Measurements from ENCODE around the gene LHPP.

Gene LHPP

DNA sequence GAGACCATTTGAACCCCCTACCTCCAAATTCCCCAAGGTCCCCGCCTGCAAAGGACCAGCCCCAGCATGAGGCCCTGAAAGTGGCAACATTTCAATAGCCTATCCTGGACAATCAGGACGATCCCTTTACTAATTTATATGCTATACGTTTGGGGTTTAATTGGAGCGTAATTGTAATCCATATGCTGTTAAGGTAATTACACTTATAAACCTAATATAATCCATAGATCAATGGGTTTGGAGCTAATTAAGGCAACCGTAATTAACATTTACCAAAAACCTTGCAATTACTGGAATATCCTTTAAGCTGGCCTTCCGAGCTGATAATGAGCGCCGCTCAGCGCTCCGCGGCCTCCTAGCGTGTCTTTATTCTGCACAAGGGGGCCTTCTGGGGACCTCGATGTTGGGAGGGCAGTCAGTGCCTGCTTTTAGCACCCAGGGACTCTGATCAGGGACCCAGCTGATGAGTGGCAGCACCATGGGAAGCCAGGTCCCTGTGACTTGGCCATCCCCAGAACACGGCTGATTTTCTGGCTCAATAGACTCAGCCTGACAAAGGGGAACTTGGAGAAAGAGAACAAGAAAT is 91.2 kb downstream of the LHPP start:
- FAIRE-seq: no peak

DNA sequence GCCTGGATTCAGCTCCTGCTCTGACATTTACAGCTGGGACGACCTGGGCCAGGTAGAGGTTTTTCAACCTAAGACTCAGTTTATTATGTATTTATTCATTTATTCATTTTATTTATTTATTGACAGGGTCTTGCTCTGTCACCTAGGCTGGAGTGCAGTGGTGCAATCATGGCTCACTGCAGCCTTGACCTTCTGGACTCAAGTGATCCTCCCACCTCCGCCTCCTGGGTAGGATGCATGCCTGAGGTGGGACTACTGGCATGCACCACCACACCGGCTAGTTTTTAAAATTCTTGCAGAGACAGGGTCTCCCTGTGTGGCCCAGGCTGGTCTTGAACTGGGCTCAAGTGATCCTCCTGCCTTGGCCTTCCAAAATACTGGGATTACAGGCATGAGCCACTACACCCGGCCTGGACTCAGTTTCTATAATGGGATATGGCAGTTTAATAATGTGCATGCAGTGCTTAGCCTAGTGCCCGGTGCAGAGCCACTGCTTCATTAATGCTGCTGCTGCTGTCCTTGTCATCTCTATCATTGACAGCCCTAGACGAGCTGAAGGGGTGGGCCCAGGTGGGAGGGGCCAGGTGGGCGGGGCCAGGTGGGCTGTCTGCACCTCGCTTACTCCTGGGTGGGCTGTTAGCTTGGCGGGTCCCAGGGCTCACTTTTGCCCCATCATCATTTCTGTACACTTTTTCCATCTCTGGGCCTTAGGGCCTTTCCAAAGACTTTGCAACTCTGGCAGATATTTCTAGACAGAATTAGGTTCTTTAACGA is 92.6 kb downstream of the LHPP start:
- FAIRE-seq (no peak), DNase-seq (ENCODE audit: low spot score) (no peak)

More for the DNA sequence above, 91.2 kb downstream of the LHPP start:
- no peak for DNase-seq (ENCODE audit: low spot score)

DNA sequence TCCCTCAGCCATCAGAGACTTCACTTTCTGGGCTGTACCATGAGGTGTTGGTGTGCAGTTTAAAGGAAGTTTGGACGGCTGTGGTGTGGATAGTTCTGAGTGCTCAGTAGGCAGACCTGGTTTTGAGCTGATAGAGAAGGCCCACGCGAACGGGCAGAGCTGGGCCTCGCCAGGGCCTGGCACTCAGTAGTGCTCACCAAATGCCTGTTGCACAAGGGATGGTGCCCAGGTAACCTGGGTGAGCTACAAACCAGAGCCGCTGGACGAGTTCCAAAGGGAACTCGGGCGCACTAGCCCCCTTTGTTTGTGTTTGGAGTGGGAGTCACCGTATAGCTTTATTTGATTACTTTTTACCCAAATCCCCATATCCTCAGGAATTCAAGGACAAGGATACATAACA is 95.5 kb downstream of the LHPP start:
- no peak for DNase-seq (ENCODE audit: low spot score)
- no peak for FAIRE-seq

DNA sequence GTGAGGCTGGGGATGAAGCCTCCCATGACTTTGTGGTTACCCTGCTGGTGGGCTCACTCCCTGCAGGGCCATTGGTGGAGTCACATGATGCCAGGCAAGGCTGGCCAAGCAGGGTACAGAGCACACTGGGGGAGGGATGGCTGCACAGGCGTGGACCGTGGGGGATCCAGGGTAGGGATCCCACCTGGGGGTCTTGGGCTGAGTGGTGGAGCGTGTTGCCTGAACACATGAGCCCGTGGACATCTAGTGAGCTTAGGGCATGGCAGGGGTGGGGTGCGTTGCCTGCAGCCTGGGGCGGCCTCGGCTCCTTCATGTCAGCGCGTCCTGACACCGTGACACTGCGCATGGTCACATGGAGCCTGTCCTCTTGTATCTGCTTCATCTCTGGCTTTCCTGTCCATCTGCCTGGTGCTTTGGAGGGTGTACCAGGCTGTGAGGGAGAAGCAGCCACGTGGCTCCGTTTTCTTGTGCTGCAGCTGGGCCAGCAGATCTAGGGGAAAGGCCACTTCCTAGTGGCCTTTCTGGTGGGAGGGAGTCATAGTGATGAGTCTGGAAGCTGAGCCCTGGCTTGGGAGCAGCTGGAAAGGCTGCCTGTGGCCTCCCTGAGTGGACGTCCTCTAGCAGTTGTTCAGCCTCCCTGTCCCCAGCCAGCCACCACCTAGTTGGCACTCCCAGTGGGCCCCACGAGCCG is 96.2 kb downstream of the LHPP start:
- DNase-seq (ENCODE audit: low spot score) (no peak), FAIRE-seq (peak; percentile 40)

DNA sequence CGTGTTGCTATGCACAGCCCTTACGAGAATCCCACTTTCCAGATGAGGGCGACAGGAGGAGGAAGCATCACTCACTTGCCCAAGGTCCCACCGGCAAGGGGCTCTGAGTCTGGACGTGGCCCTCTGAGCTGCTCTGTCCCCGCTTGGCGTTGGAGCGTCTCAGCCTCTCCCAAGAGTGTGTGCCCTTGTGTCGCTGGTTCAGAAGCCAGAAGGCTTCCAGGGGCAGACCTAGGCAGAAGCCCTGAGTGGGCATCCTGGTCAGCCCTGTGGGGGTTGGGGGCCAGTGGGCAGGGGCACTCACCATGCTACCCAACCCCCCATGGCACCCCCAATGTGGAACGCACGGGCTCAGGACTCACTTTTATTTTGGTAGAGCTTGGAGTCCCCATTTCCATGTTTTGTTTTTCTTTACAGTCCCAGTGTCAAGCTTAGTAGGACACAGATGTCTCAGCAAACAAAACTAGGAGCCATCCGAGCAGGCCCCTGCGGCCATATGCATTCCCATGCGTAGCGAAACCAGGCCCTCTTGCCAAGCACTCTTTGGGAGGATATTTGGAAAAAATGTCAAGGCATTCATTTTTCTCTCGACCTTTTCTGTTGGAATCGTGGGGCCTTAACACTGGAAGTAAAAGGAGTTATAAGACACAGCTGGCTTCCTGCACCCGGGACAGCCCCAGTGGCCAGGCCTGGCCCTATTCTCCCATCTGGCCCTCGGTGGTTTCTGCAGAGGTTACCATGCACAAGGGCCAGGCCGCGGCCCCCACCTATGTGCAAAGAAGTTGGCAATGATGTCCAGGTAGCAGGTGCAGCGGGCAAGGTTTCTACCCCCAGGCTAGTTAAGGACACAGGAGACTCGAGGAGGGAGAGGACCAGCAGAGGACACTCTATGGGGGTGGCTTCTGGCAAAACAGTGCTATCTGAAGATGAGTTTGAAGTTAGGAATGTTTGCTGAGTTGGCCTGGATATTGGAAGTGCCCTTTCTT is 97.0 kb downstream of the LHPP start:
- FAIRE-seq (no peak), DNase-seq (ENCODE audit: low spot score) (no peak)

DNA sequence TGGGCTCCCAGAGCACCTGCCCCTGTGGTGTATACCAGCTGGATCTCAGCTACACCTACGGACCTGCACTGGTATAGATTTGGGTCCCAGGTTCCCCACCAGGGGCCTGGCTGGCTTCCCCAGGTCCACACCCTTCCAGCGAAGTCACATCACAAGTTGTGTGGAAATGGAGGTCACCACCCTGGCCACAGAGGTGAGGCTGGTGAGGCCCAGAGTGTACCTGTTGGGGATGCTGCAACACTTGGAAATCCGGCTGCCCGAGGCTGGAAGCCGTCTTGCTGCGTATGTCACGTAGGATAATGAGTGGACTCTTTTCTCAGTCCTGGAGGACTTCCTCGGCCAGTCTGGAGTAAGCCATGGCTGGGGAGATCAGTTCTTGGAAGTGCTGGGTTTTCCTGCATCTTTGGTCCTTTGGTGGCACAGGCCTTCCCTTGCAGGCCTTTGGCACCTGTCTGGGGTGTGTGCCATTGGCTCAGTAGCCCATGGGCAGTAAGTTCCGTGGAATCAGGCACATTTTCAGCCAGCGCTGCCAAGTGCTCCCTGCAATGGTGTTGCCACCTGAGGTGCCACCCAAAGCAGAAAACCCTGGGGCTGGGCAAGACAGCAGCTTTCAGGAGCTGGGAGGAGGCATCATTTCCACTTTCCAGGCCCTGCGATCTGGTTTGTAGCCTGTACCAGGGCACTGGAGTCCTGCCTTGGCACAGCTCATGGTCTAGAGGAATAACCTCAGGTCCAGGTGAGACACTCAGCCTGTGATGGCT is 97.9 kb downstream of the LHPP start:
- FAIRE-seq: no peak
- no peak for DNase-seq (ENCODE audit: low spot score)

DNA sequence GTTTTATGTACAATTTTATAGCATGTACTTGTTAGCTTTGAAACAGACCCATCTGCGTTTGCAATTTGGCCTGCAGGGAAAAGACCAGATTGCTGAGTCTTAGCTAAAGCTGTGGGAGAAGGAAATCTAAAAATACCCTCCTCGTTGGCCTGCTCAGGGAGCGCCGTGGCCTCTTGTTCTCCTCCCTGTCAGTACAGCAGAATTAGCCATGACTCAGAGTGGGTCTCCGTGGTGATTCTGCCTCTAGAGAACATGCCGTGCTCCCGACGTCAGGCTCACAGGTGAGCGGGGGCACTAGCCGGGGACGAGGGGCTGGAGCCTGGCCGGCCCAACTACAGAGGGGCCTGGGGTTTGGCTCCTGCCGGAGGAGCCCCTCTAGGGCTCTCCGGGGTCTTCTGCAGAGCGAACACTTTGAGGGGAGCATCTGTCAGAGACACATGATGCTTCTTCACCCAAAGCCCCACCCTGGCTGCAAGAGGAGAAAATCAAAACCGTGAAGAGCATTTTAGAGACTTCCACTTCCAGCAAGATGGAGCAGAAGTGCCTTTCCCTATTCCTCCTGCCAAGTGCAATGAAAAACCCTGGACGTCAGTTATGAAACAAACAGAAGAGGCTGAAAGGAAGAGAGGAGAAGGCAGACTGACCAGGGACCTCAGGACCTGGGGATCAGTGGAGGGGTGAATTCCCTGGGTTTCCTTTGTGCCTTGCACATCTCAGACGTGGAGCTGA is 98.9 kb downstream of the LHPP start:
- FAIRE-seq (no peak), DNase-seq (ENCODE audit: low spot score) (no peak)

DNA sequence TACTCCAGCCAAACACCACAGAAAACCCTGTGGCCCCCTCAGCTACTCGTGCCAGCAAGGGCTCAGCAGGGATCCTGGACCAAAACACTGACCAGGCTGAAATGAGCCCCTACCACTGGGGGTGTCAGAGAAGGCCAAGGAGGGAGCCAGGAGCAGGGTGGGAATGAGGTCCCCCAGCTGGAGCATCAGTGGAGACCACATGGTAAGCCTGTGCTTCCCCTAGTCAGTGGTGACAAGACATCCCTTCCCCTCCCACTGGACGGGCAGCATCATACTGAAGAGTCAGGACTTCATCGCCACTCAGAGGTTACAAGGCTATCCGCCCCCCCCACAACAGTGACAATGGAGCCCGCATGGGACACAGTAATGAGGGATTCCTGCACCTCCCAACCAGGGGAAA is 99.6 kb downstream of the LHPP start:
- FAIRE-seq: no peak

DNA sequence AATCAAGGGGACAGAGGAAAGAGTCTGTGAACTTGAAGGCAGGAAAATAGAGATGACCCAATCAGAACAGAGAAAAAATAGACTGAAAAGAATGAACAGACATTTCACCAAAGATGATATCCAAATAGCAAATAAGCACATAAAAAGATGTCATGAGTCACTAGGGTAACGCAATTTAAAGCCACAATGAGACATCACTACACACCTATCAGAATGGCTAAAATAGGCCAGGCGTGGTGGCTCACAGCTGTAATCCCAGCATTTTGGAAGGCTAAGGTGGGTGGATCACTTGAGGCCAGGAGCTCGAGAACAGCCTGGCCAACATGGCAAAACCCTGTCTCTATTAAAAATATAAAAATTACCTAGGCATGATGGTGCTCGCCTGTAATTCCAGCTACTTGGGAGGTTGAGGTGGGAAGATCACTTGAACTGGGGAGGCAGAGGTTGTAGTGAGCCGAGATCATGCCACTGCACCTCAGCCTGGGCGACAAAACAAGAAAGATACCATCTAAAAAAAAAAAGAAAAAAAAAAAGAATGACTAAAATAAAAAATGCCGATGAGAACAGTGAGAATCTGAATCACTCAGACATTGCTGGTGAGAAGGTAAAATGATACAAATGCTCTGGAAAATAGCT is 100.9 kb downstream of the LHPP start:
- FAIRE-seq (no peak), DNase-seq (ENCODE audit: low spot score) (no peak)

More for the DNA sequence above, 99.6 kb downstream of the LHPP start:
- no peak for DNase-seq (ENCODE audit: low spot score)

DNA sequence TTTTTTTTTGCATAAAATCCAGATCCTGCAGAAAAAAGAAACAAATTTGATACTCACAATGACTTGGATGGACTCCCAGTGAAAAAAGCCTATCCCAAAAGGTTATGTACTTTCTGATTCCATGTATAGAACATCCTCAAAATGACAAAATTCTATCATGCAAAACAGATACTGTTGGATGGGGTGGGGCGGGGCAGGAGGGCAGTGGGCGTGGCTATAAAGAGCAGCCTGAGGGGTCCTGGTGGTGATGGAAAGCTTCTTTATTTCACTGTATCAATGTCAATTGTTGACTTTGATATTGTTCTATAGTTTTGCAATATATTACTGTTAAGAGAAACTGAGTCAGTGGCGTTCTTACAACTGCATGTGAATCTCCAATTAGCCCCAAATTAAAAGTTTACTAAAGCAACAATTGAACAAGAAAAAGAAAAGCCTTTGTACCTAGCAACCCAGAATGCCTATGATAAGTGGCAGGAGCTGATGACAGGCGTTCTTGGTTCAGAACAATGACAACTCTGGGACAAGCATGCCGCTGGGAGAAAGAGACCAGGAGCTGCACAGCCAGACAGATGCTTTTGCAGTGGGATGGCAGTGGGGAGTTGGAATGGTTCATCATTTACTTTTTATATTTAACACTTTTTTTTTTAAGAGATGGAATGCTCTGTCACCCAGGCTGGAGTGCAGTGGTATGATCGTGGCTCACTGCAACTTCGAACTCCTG is 101.9 kb downstream of the LHPP start:
- DNase-seq (ENCODE audit: low spot score): no peak
- no peak for FAIRE-seq

DNA sequence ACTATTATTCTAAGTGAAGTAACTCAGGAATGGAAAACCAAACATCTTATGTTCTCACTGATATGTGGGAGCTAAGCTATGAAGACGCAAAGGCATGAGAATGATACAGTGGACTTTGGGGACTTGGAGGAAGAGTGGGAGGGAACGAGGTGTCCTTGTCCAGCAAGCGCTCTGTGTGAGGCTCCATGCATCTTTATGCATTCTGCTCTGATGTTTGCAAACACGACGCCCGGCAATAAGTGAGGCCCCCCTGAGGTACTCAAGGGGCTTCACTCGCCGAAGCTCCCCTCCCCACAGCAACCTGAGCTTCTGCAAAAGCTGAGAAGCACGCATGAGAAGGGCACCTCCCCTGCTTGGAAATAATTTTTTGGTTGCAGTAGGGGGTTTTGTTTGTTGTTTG is 103.3 kb downstream of the LHPP start:
- FAIRE-seq: no peak

DNA sequence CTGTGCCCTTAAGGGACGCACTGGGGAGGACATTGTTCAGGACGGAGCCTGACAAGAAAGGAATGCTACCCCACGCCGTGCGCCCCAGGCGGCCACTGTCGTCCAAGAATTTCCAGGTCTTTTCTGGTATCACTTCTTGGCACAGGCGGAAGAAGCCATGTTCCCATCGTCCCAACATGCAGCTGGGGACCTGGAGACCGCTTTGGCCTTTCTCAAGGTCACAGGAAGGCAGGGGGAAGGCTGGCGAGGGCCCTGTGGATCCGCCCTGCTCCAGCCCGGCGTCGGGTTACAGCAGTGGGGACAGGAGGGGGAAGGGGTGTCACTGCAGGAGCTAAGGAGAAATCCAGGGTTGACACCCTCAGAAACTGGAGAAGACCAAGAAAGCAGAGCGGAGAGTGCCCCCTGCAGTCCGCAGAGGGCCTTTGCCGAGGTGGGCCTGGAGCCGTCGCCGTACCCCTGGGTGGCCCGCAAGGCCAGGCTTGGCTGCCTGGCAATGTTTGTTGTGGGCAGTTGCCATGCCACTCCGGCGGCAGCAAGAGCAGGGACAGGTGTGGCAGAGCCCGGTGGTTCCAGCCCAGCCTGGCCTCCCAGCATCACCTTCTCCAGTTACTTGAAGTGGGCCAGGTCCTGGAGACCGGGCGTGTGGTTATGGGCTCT is 104.1 kb downstream of the LHPP start:
- DNase-seq (ENCODE audit: low spot score): no peak
- no peak for FAIRE-seq

More for the DNA sequence above, 103.3 kb downstream of the LHPP start:
- no peak for DNase-seq (ENCODE audit: low spot score)

DNA sequence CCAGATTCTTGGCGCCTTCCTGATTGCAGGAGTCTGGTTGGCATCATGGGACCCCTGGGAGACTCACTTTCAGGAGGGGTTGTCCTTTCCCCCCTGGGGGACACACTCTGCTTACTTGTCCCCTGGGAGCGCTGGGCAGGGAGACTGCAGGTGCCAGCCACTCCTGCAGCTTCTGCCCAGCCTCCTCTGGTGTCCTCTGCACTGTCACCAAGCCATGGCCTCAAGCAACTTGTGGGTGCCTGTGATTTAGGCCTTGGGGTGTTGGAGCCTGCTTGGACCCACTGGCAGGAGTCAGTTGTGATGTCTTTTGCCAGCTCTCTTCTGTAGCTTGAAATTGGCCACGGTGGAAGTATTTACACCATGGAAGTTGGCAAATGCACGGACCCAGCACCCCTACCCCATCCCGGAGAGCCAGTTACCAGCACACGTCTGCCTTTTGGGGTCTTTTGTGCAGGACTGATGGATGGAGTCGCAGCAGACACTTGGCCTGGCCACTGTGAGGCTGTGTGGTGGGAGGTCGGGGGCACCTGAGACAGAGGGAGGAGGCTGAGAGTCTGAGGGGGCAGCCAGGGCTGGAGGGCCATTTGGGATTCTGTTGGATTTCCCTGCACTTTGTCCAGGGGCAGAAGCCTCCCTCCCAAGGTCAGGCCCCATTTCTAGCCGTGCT is 104.7 kb downstream of the LHPP start:
- no peak for FAIRE-seq

DNA sequence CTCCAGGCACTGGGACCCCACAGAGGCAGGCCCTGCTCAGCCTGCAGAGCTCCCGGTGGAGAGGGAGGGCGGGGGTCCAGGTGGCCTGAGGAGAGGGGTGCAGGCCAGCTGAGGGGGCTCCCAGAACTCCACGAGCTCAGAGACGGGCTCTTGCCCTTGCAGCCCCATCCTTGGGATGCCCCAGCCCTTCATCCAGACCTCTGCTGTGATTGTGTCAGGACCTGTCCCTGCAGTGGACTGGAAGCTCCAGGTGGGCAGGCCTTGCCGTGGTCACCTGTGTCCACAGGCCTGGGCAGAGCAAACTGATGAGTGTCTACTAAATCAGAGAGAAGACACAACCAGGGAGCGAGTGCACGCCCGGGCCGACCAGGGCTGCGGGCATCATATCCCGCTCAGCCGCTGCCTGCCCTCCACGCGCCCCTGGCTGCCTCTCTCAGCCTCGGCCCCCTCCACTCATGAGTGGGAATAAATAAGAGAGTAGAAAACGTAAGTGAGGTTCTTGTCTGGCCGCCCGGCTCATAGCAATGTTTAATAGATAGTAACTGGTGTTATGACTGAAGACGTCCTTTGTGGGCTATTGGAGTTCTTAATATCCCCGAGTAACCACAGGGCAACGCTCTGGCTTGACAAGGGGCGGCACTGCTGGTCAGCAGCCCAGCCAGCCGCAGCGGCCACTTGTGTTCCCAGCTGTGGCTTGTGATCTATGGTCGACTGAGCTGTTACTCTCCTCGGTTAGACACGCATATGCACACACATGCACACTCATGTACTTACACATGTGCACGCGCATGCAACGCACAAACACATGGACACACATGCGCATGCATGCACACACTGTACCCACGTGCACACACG is 105.6 kb downstream of the LHPP start:
- FAIRE-seq: no peak
- no peak for DNase-seq (ENCODE audit: low spot score)

More for the DNA sequence above, 104.7 kb downstream of the LHPP start:
- DNase-seq (ENCODE audit: low spot score): no peak

DNA sequence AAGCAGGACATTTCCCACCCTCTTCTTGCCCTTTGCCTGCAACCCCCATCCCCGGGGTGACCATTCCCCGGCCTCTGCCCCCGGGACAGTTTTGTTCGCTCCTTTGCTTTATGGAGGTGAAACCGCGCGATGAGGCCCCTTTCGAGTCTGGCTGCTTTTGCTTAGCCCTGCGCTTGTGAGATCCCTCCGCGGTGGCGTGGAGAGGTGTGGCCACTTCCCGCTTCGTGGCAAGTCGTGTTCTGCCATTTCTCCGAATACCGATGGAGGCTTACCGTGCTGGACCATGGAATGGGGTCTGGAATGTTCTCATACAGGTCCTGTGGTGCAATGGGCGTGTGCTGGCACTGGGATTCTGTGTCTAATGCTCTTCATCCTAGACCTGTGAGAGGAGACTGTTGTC is 106.7 kb downstream of the LHPP start:
- FAIRE-seq (no peak), DNase-seq (ENCODE audit: low spot score) (no peak)

DNA sequence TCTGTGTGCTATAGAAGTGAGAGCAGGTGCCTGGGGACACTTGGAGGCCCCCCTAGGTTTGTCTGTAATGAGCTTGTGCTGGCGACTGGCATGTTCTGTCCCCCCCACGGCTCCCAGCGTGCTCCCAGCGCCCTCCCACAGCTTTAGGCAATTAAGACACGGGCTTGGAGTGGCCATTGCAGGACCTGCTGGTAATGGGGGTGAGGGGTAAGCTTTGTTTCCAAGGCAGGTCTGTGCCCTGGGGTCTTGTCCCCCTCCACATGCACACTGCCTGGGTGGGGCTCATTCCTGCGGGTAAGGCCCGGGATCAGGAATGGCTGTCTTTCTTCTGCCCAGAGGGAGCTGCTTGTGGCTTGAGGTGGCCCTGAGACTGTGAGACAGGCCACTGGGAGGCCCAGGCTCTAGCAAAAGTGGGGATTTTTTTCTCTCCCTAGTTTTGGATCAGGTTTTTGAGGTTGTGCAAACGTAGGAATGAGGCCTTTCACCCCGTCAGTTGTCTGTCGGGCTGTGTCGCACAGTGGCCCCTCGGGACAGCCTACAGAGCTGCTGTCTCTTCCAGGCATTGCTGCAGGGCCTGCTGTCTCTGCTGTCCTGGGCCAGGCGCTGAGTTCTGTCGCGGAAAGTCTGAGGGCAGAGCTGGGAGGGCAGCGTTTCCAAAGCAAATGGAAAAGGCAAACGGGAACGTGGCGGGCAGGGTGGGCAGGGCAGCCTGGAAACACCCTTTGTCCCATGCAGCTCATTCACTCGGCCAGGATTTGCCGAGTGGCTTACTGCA is 107.4 kb downstream of the LHPP start:
- FAIRE-seq (no peak), DNase-seq (ENCODE audit: low spot score) (no peak)

All from urothelium cell line (cell line).